Esophagus squamous epithelium (tissue), 5 donors: ENCODE data around the gene ARPC3. TPM values are rescaled to one million over a fixed set of nuclear protein-coding genes. Genes with fewer than 3 reads are reported as not detected.
"Not testable (repeated sequence)": the region's sequence is repeated elsewhere in the genome, so short reads cannot be mapped to it uniquely, and the experiment has no call there.

Source experiments
- DNase-seq: peaks from one replicate; lab custom pipeline; 2025; lab: John Stamatoyannopoulos, UW
- H3K27ac ChIP-seq, 4 donors: fragments of 200-600 bp; sonication (generic); one replicate each; pipeline ENCODE4 v1.5.1; 2016 to 2019; ENCODE audit warnings: mild to moderate bottlenecking in 1 of 4
- H3K27me3 ChIP-seq, 4 donors: fragments of 200-600 bp; sonication (generic); 1 replicate in 3 of 4; 2 replicates in 1 of 4; pipeline versions ENCODE4 v1.5.1 to v1.6.0; 2017 to 2021; ENCODE audit warnings: antibody characterized with exemption in 1 of 4
- H3K36me3 ChIP-seq, 3 donors: fragments of 200-600 bp; sonication (generic); one replicate each; pipeline ENCODE4 v1.5.1; 2016 to 2019
- H3K4me1 ChIP-seq, 3 donors: fragments of 200-600 bp; sonication (generic); one replicate each; pipeline ENCODE4 v1.5.1; 2017 to 2019
- H3K4me3 ChIP-seq, 4 donors: fragments of 200-600 bp; sonication (generic); 1 replicate in 3 of 4; 2 replicates in 1 of 4; pipeline ENCODE4 v1.5.1; 2016 to 2019; ENCODE audit warnings: mild to moderate bottlenecking in 2 of 4, moderate library complexity in 1 of 4
- H3K9me3 ChIP-seq, 3 donors: fragments of 200-600 bp; sonication (generic); one replicate each; pipeline ENCODE4 v1.5.1; 2016 to 2019
- POLR2A ChIP-seq, 4 donors: fragments of 450-650 bp; IDR thresholded peaks; one replicate each; pipeline ENCODE4 v1.6.1; 2017; ENCODE audit warnings: antibody characterized with exemption in 4 of 4, mild to moderate bottlenecking in 4 of 4, moderate library complexity in 3 of 4
- WGBS, 2 donors: methylation state at CpG; one replicate each; pipeline ENCODE4 v1.1.5; 2018; 5-methylcytosine and 5-hydroxymethylcytosine counted together
- intact Hi-C: fragments of 100-400 bp; cut with DNase I; formaldehyde crosslinking; loops from one replicate; pipeline ENCODE4 v1.15.0; 2022
- total RNA-seq, 4 donors: library from RNA; depleted of rRNA; stranded (reverse); fragments of >200 nt; gene quantifications; one replicate each; pipeline ENCODE4 v1.1.0, GENCODE V29; 2016
- TF ChIP-seq, protein P1 (sequence below), 6 experiments: fragments of 450-650 bp in 4 of 6; fragments of 200-600 bp in 2 of 6; sonication (generic) in 2 of 6; IDR thresholded peaks; one replicate each; pipeline ENCODE4 v1.5.1; 2016 to 2019; ENCODE audit warnings: antibody characterized with exemption in 6 of 6, mild to moderate bottlenecking in 4 of 6, moderate library complexity in 4 of 6
- donor health status: DM: yes; HTN: yes; CAD: no.

ARPC3 gene
- total RNA-seq, 4 donors from 2014 or later, result 439 to 894 (median 711) TPM

DNA sequence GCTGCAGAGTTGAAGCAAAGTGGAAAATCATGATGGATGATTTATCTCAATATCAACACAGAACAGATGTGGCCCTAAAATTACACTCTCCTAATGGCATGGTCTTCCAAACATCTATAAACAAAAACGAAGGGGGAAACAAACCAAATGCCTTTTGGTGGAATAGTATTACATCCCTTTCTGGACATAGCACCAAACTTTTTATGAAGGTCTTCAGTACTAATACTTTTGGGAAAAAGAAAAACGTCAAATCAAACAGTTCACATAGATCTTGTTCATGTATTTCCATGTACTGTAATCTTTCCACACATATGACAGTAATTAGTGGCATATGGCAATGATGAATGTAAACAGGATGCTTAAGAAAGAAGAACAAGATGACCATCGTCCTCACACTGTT is 23.7 kb downstream of the ARPC3 start:
- intact Hi-C loops, result no loop called here
- no peak overlapping the region for H3K4me3 ChIP-seq
- peak overlapping the region in 1 of 4 donors; percentile 31 for H3K27ac ChIP-seq
- WGBS, 2 donors, result 38 to 40% methylated on average over 3 of the region's 3 CpGs
- TF ChIP-seq, protein P1, sequence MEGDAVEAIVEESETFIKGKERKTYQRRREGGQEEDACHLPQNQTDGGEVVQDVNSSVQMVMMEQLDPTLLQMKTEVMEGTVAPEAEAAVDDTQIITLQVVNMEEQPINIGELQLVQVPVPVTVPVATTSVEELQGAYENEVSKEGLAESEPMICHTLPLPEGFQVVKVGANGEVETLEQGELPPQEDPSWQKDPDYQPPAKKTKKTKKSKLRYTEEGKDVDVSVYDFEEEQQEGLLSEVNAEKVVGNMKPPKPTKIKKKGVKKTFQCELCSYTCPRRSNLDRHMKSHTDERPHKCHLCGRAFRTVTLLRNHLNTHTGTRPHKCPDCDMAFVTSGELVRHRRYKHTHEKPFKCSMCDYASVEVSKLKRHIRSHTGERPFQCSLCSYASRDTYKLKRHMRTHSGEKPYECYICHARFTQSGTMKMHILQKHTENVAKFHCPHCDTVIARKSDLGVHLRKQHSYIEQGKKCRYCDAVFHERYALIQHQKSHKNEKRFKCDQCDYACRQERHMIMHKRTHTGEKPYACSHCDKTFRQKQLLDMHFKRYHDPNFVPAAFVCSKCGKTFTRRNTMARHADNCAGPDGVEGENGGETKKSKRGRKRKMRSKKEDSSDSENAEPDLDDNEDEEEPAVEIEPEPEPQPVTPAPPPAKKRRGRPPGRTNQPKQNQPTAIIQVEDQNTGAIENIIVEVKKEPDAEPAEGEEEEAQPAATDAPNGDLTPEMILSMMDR (IDR thresholded peaks at IDR 0.05), result no peak
- TF ChIP-seq POLR2A (IDR thresholded peaks at IDR 0.05), result no peak
- no peaks in the 10 kb centered on the region for H3K9me3 ChIP-seq
- H3K27me3 ChIP-seq, result no peaks in the 10 kb centered on the region
- H3K4me1 ChIP-seq, result peaks cover 0 to 6% (median 0%) of the 10 kb centered on the region in 3 donors
- no peak for DNase-seq
- no peaks in the 10 kb centered on the region for H3K36me3 ChIP-seq

DNA sequence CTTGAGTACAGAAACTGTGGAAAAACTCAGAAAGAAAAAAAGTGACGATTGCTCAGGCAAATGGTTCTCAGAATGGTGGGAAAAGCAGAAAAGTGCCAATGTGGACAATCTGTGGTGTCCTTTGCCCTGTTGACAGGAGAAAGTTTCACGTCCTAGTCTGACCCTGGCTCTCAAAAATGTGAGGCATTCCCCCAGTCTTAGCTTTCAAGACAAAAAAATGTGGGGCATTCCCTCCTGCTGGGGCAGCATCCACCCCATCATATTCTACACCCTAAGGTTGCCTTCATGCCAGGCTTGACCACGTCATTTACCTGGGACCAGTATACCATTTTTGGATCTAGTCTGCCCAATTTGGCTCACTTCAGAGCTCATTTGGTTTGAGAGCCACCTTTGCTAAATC is 25.9 kb downstream of the ARPC3 start:
- Histone ChIP-seq H3K4me1 (no peaks in the 10 kb centered on the region), H3K9me3 (no peaks in the 10 kb centered on the region), H3K27me3 (no peaks in the 10 kb centered on the region), H3K27ac (no peak overlapping the region), H3K4me3 (no peak overlapping the region), H3K36me3 (no peaks in the 10 kb centered on the region)
- 68 to 80% methylated on average over 3 of the region's 3 CpGs for WGBS, 2 donors
- no peak for DNase-seq
- intact Hi-C loops, result no loop called here
- TF ChIP-seq POLR2A (IDR thresholded peaks at IDR 0.05), result no peak
- TF ChIP-seq, protein P1 (IDR thresholded peaks at IDR 0.05), result no peak

DNA sequence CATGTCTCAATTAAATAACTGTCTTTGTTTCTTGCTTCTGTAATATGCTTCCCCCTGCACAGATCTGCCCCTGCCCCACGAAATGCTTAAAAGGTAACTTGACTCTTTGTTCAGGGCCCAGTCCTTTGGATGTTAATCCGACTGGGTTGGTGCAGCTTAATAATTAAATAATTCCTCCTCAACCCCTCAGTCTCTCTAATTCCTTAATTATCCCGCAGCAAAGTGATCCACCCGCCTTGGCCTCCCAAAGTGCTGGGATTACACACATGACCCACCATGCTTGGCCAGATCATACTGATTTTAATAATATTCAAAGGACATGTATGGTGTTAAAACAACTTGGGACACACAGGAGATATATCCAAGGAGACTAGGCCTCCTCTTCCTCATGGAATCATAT is 28.4 kb downstream of the ARPC3 start:
- H3K4me3 ChIP-seq, result no peak overlapping the region
- H3K36me3 ChIP-seq, result no peaks in the 10 kb centered on the region
- no peak for DNase-seq
- peaks cover 0 to 3% (median 0%) of the 10 kb centered on the region in 3 donors for H3K4me1 ChIP-seq
- H3K27ac ChIP-seq, result no peak overlapping the region
- intact Hi-C loops, result no loop called here
- TF ChIP-seq POLR2A (IDR thresholded peaks at IDR 0.05), result no peak
- TF ChIP-seq, protein P1 (IDR thresholded peaks at IDR 0.05), result no peak
- H3K9me3 ChIP-seq, result no peaks in the 10 kb centered on the region
- WGBS, 2 donors, result 70 to 81% methylated on average over 4 of the region's 4 CpGs
- H3K27me3 ChIP-seq, result no peaks in the 10 kb centered on the region

DNA sequence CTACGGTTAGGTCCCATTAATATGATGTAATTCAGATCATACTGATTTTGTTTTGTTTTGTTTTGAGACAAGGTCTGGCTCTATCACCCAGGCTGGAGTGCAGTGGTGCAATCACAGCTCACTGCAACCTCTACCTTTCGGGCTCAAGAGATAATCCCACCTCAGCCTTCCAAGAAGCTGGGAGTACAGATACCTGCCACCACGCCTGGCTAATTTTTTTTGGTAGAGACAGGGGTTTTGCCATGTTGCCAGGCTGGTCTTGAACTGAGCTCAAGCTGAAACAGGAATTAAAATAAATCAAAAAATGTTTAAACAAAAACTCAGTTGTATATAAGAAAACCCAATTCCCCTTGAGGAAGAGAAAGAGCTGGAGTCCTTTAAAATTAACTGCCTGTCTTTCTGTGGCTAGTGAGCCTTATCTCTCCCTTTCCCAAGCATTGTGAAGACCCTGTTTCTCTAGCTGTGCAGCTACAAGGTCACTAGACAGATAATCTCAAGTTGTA is 28.9 kb downstream of the ARPC3 start:
- no peaks in the 10 kb centered on the region for H3K9me3 ChIP-seq
- TF ChIP-seq POLR2A (IDR thresholded peaks at IDR 0.05), result no peak
- TF ChIP-seq, protein P1 (IDR thresholded peaks at IDR 0.05), result no peak
- 46 to 70% methylated on average over 3 of the region's 3 CpGs for WGBS, 2 donors
- H3K27me3 ChIP-seq, result no peaks in the 10 kb centered on the region
- DNase-seq, result no peak
- H3K4me3 ChIP-seq, result no peak overlapping the region
- no peak overlapping the region for H3K27ac ChIP-seq
- no peaks in the 10 kb centered on the region for H3K36me3 ChIP-seq
- peaks cover 0 to 7% (median 0%) of the 10 kb centered on the region in 3 donors for H3K4me1 ChIP-seq
- intact Hi-C loops, result no loop called here

DNA sequence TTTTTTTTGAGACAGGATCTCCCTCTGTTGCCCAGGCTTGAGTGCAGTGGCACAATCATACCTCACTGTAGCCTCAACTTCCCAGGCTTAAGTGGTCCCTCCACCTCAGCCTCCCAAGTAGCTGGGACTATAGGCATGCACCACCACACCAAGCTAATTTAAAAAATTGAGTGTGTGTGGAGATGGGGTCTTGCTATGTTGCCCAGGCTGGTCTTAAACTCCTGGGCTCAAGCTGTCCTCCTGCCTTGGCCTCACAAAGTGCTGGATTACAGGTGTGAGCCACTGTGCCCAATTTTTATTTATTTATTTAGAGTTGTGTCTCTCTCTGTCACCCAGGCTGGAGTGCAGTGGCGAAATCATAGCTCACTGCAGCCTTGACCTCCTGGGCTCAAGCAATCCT is 29.5 kb downstream of the ARPC3 start:
- not testable (repeated sequence) for DNase-seq

DNA sequence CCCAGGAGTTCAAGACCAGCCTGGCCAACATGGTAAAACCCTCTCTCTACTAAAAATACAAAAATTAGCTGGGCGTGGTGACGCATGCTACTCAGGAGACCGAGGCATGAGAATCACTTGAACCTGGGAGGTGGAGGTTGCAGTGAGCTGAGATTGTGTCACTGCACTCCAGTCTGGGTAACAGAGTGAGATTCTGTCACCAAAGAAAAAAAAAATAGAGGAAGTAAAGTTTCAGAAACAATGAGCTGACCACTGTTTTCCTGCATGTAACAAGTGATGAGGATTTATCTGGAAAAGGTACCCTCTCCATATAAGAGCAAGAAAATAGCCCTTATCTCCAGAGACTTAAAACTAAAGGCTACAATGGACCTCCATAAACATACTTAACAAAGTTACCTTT is 33.0 kb downstream of the ARPC3 start:
- WGBS, 2 donors, result 76 to 90% methylated on average over 3 of the region's 3 CpGs

More for the DNA sequence above, 29.5 kb downstream of the ARPC3 start:
- H3K4me1 ChIP-seq, H3K4me3 ChIP-seq, H3K9me3 ChIP-seq, H3K36me3 ChIP-seq, intact Hi-C loops, H3K27me3 ChIP-seq, H3K27ac ChIP-seq: not testable (repeated sequence)
- WGBS, 2 donors, result 86 to 100% methylated on average over 1 of the region's 1 CpG

DNA sequence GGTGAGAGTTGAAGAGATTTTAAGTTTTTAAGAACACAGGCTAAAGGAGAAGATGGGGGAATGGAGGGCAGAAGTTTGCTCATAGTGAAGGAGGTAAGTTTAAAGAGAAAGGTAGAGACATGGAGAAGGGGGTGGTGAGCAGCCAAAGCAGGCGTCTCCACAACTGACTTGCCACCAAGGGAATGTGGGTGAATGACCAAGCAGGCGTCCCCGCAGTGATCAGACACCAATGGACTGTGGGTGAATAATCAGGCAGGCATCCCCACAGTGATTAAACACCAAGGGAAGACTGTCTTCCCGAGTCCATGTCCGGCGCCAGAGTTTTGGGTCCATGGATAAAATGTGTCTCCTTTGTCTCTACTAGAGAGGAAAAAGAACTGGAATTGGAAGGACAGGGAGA is 40.1 kb downstream of the ARPC3 start:
- H3K4me1 ChIP-seq, result peaks cover 0 to 11% (median 0%) of the 10 kb centered on the region in 3 donors
- H3K9me3 ChIP-seq, H3K27me3 ChIP-seq, H3K36me3 ChIP-seq, DNase-seq, H3K4me3 ChIP-seq, H3K27ac ChIP-seq, intact Hi-C loops: not testable (repeated sequence)
- WGBS, 2 donors, result 79 to 86% methylated on average over 6 of the region's 6 CpGs

More for the DNA sequence above, 33.0 kb downstream of the ARPC3 start:
- DNase-seq, H3K4me1 ChIP-seq, H3K36me3 ChIP-seq, H3K4me3 ChIP-seq, H3K9me3 ChIP-seq, H3K27me3 ChIP-seq, intact Hi-C loops, H3K27ac ChIP-seq: not testable (repeated sequence)

DNA sequence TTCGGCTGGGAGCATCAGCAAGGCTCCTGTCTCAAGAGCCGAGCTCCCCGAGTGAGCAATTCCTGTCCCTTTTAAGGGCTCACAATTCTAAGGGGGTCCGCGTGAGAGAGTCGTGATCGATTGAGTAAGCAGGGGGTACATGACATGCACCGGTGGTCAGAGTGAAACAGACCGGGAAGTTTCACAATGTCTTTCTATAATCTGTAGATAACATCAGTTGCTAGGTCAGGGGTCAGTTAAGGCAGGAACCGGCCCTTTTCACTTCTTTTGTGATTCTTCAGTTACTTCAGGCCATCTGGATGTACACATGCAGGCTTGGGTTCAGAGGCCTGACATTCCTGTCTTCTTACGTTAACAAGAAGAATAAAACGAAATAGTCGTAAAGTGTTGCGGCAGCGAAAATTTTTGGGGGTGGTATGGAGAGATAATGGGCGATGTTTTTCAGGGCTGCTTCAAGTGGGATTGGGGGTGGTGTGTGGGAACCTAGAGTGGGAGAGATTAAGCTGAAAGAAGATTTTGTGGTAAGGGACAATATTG is 44.9 kb downstream of the ARPC3 start:
- not testable (repeated sequence) for DNase-seq, H3K4me3 ChIP-seq
- 85 to 89% methylated on average over 14 of the region's 16 CpGs for WGBS, 2 donors

More for the DNA sequence above, 44.9 kb downstream of the ARPC3 start:
- intact Hi-C loops, H3K9me3 ChIP-seq, H3K27me3 ChIP-seq, H3K27ac ChIP-seq: not testable (repeated sequence)
- Histone ChIP-seq H3K4me1 (peaks cover 8 to 34% (median 13%) of the 10 kb centered on the region in 3 donors), H3K36me3 (peaks cover 0 to 14% (median 0%) of the 10 kb centered on the region in 3 donors)
